IgD-negative memory B cell (primary cell): ENCODE measurements around the gene RPL18A. TPM values are rescaled to one million over a fixed set of nuclear protein-coding genes. Genes with fewer than 3 reads are reported as not detected.

Experiments used
- H3K27ac Mint-ChIP-seq, 3 donors: one replicate each; pipeline ENCODE4 v1.8.0; 2020 to 2022; ENCODE audit warnings: mild to moderate bottlenecking in 3 of 3, mixed read lengths in 3 of 3, moderate library complexity in 1 of 3
- H3K27me3 Mint-ChIP-seq: one replicate; pipeline ENCODE4 v1.8.0; 2021; ENCODE audit warnings: mixed read lengths
- H3K36me3 Mint-ChIP-seq: one replicate; pipeline ENCODE4 v1.8.0; 2020; ENCODE audit warnings: mild to moderate bottlenecking, mixed read lengths
- H3K4me1 Mint-ChIP-seq, 3 donors: one replicate each; pipeline ENCODE4 v1.8.0; 2020 to 2022; ENCODE audit warnings: mixed read lengths in 3 of 3, mild to moderate bottlenecking in 1 of 3
- H3K4me3 Mint-ChIP-seq, 4 donors: one replicate each; pipeline ENCODE4 v1.8.0; 2020 to 2022; ENCODE audit warnings: mild to moderate bottlenecking in 4 of 4, mixed read lengths in 4 of 4, moderate library complexity in 3 of 4
- H3K9me3 Mint-ChIP-seq, 3 donors: one replicate each; pipeline ENCODE4 v1.8.0; 2020 to 2021; ENCODE audit warnings: mixed read lengths in 3 of 3, mild to moderate bottlenecking in 1 of 3
- polyA plus RNA-seq: library from polyadenylated mRNA; unstranded; fragments of 300-500 nt; fragmentation: Illumina TruSeq; gene quantifications from one replicate; pipeline ENCODE4 v1.2.3, GENCODE V29; 2021

The RPL18A gene
- polyA plus RNA-seq, 1 donor from 2014 or later = 5,234 TPM

DNA sequence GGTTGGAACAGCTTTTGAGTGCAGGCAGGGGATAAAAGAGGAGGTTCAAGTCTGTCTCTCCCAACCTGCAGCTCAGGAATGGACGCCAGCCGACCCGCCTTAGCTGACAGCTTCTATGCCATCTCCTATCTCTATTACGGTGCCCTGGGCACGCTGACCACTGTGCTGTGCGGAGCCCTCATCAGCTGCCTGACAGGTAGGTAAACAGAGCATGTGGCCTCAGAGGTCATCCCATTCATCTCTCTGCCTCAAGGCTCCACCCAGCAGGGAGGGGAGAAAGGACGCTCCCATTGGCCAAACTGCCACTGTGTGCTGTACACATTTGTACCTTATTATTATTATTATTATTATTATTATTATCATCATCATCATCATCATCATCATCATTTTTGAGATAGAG lies 28.6 kb downstream of the RPL18A start:
- H3K27me3 Mint-ChIP-seq = peaks cover 1% of the 10 kb centered on the region
- no peak overlapping the region for H3K4me3 Mint-ChIP-seq
- H3K9me3 Mint-ChIP-seq = peaks cover 0 to 2% (median 0%) of the 10 kb centered on the region in 3 donors
- H3K36me3 Mint-ChIP-seq = peaks cover 4% of the 10 kb centered on the region
- H3K27ac Mint-ChIP-seq = no peak overlapping the region
- peaks cover 15 to 17% (median 15%) of the 10 kb centered on the region in 3 donors for H3K4me1 Mint-ChIP-seq

- H3K27me3 Mint-ChIP-seq = peaks cover 1% of the 10 kb centered on the region
- no peak overlapping the region for H3K4me3 Mint-ChIP-seq
- H3K27ac Mint-ChIP-seq = no peak overlapping the region
- H3K4me1 Mint-ChIP-seq = peaks cover 10 to 12% (median 11%) of the 10 kb centered on the region in 3 donors
- peaks cover 0 to 2% (median 0%) of the 10 kb centered on the region in 3 donors for H3K9me3 Mint-ChIP-seq
- peaks cover 4% of the 10 kb centered on the region for H3K36me3 Mint-ChIP-seq
Observed at GRCh38 chr19:17889609-17890214, 30.0 kb downstream of the RPL18A start.

GRCh38 chr19:17893766-17894165 lies 34.1 kb downstream of the RPL18A start:
- peaks cover 0 to 2% (median 0%) of the 10 kb centered on the region in 3 donors for H3K9me3 Mint-ChIP-seq
- H3K36me3 Mint-ChIP-seq = peaks cover 4% of the 10 kb centered on the region
- no peak overlapping the region for H3K27ac Mint-ChIP-seq
- H3K4me3 Mint-ChIP-seq = no peak overlapping the region
- peaks cover 8% of the 10 kb centered on the region for H3K27me3 Mint-ChIP-seq
- H3K4me1 Mint-ChIP-seq = no peaks in the 10 kb centered on the region

DNA sequence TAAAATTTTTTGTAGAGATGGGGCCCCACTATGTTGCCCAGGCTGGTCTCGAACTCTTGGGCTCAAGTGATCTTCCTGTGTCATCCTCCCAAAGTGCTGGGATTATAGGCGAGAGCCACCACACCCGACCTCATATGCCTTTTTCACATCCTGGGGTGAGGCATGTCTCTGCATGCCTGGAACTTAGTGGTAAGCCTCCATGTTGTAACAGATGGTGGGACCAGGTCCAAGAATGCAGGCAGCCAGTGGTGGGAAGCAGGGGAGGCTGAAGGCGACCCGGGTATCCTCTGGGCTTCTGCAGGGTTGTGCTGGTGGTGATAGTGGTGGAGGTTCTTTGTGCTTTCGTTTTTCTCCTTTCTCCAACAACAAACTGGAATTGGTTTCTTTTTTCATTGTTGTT lies 43.0 kb downstream of the RPL18A start:
- Mint-ChIP-seq H3K4me1 (peaks cover 0 to 2% (median 0%) of the 10 kb centered on the region in 3 donors), H3K27ac (no peak overlapping the region), H3K4me3 (no peak overlapping the region), H3K9me3 (peaks cover 0 to 2% (median 0%) of the 10 kb centered on the region in 3 donors), H3K27me3 (peaks cover 22% of the 10 kb centered on the region), H3K36me3 (peaks cover 3% of the 10 kb centered on the region)

- peaks cover 0 to 2% (median 0%) of the 10 kb centered on the region in 3 donors for H3K4me1 Mint-ChIP-seq
Observed at GRCh38 chr19:17908244-17908643, 48.5 kb downstream of the RPL18A start.

GRCh38 chr19:17909003-17909732 lies 49.5 kb downstream of the RPL18A start:
- Mint-ChIP-seq H3K9me3 (peaks cover 2 to 11% (median 11%) of the 10 kb centered on the region in 3 donors), H3K36me3 (no peaks in the 10 kb centered on the region), H3K27ac (no peak overlapping the region), H3K27me3 (peaks cover under 1% of the 10 kb centered on the region), H3K4me3 (no peak overlapping the region), H3K4me1 (peaks cover 0 to under 1% (median 0%) of the 10 kb centered on the region in 3 donors)

More at GRCh38 chr19:17908244-17908643, 48.5 kb downstream of the RPL18A start:
- peaks cover 2 to 6% (median 4%) of the 10 kb centered on the region in 3 donors for H3K9me3 Mint-ChIP-seq
- H3K27ac Mint-ChIP-seq = no peak overlapping the region
- no peaks in the 10 kb centered on the region for H3K36me3 Mint-ChIP-seq
- no peak overlapping the region for H3K4me3 Mint-ChIP-seq
- peaks cover 7% of the 10 kb centered on the region for H3K27me3 Mint-ChIP-seq

DNA sequence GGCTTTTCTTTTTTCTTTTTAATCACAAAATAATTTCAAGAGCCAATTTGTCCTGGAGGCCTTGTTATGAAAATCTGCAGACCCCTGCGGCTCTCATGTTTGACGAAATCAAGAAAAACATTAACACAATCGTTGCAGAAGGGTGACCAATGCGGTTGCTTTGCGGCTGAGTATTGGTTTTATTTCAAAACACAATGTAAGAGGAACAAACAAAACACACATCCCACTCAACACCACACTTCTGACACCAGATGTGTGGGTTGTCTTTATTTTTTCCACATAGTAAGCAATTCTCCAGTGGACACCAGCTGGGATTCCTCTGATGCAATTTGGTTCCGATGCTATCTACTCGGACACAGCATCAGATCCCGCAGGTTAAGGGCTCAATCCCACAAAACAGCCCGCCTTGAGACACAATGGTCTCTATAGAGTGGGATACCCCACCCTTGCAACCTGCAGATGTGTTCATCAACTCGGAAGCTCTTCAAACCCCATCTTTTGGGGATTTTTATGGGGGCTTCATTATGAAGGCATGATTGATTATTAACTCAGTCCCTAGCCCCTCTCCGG lies 51.2 kb downstream of the RPL18A start:
- no peaks in the 10 kb centered on the region for H3K27me3 Mint-ChIP-seq
- H3K9me3 Mint-ChIP-seq = peaks cover 2 to 11% (median 11%) of the 10 kb centered on the region in 3 donors
- no peak overlapping the region for H3K27ac Mint-ChIP-seq
- no peaks in the 10 kb centered on the region for H3K36me3 Mint-ChIP-seq
- no peaks in the 10 kb centered on the region for H3K4me1 Mint-ChIP-seq
- H3K4me3 Mint-ChIP-seq = no peak overlapping the region

Other genes with a start within 250 kb of the RPL18A start
- gene UNC13A, start 171.6 kb upstream of the RPL18A start, polyA plus RNA-seq = not detected
- 50.3 TPM for gene MAP1S, start 140.4 kb upstream of the RPL18A start, polyA plus RNA-seq
- 42.4 TPM for gene FCHO1, start 108.4 kb upstream of the RPL18A start, polyA plus RNA-seq
- gene B3GNT3, start 64.8 kb upstream of the RPL18A start, polyA plus RNA-seq = not detected
- 1.7 TPM for gene INSL3, start 38.4 kb upstream of the RPL18A start, polyA plus RNA-seq
- 56.3 TPM for gene JAK3, start 11.9 kb upstream of the RPL18A start, polyA plus RNA-seq
- not detected for gene SLC5A5, start 12.0 kb downstream of the RPL18A start, polyA plus RNA-seq
- gene CCDC124, start 73.1 kb downstream of the RPL18A start, polyA plus RNA-seq = 63.7 TPM
- not detected for gene KCNN1, start 107.2 kb downstream of the RPL18A start, polyA plus RNA-seq
- gene ARRDC2, start 148.3 kb downstream of the RPL18A start, polyA plus RNA-seq = 42.4 TPM
- gene IL12RB1, start 227.0 kb downstream of the RPL18A start, polyA plus RNA-seq = 9.8 TPM
- 20.3 TPM for gene MAST3, start 237.9 kb downstream of the RPL18A start, polyA plus RNA-seq